ENCODE results near the gene SMC6. TPM values are rescaled to one million over a fixed set of nuclear protein-coding genes. Genes with fewer than 3 reads are reported as not detected.
A peak's percentile ranks its signal among the peaks of the same experiment; 100 is the strongest.

SMC6 gene
- total RNA-seq, 6 experiments from 2014 or later: 8.1 to 14.4 (median 10.2) TPM

DNA sequence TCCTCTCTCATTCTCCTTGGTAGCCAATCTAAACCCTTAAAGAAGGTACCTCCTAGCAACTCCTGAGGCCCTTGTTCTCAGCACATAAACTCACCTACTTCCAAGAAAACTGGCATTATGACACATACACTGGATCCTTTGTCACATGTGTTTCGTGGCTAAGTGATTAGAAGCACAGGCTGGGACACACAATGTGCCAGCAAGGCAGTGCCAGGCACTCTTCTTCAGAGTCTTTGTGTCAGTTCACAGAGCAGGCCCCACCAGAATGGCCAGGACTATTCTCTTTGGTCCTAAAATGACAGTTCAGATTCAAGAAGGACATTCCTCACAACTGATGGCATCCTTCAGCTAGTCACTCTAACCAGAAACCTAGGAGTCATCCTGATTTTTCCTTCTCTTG is 40.3 kb downstream of the SMC6 start:
- DNase-seq: no peak
- TF ChIP-seq POLR2A (IDR thresholded peaks at IDR 0.05): no peak
- TF ChIP-seq CTCF (IDR thresholded peaks at IDR 0.05): no peak
- ATAC-seq: no peak
- no peaks in the 10 kb centered on the region for H3K27me3 ChIP-seq
- no peak overlapping the region for H3K4me3 ChIP-seq
- intact Hi-C loops (cut with DNase I): no loop called here
- peaks cover 0 to 58% (median 10%) of the 10 kb centered on the region in 4 donors for H3K36me3 ChIP-seq
- 100% methylated on average over 1 of the region's 1 CpG for WGBS (ENCODE audit: insufficient coverage, low coverage, low lambda C conversion rate, missing lambda C conversion rate)
- H3K9me3 ChIP-seq: no peaks in the 10 kb centered on the region
- H3K27ac ChIP-seq: no peak overlapping the region
- H3K4me1 ChIP-seq: no peaks in the 10 kb centered on the region

DNA sequence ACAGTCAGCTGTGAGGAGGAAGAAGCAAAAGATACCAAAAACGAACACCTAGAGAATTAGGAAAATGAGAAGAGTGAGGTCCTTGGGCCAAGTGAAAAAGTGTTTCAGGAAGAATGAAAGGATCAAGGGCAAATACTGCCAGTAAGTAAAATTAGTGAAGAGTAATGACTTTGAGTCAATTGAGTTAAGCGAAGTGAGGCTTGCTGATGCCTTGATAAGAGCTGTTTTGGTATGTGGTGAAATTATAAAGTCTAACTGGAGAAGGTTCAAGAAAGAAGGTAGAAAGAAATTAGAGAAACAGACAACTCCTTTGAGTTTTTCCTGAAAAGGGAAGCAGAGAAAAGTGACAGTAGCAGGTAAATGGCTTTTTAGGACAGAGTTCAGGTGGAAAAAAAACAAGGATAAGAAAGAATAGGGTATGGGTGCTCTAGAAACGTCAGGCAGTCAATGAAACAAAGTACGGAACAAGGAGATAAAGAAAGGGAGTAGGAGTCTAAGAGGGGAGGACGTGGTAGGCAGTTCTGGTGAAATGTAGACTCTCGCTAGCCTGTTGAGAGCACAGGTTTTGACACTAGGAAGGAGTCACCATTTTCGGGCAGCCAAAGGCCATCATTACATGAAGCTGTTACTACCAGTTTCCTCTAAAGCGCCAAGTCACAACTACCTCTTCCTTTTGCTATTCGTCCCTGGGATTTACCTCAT is 42.9 kb downstream of the SMC6 start:
- TF ChIP-seq CTCF (IDR thresholded peaks at IDR 0.05): no peak
- no peak for TF ChIP-seq POLR2A (IDR thresholded peaks at IDR 0.05)
- Histone ChIP-seq H3K4me1 (no peaks in the 10 kb centered on the region), H3K9me3 (no peaks in the 10 kb centered on the region), H3K36me3 (peaks cover 0 to 45% (median 9%) of the 10 kb centered on the region in 4 donors), H3K27me3 (no peaks in the 10 kb centered on the region), H3K4me3 (no peak overlapping the region), H3K27ac (no peak overlapping the region)
- DNase-seq (no peak), ATAC-seq (no peak)
- 88% methylated on average over 8 of the region's 9 CpGs for WGBS (ENCODE audit: insufficient coverage, low coverage, low lambda C conversion rate, missing lambda C conversion rate)
- intact Hi-C loops (cut with DNase I): no loop called here

GRCh38 chr2:17709897-17710296 is 43.7 kb downstream of the SMC6 start:
- intact Hi-C loops (cut with DNase I): no loop called here
- DNase-seq (no peak), ATAC-seq (peak; percentile 25 to 84 (median 63))
- Histone ChIP-seq H3K4me1 (no peaks in the 10 kb centered on the region), H3K9me3 (no peaks in the 10 kb centered on the region), H3K4me3 (no peak overlapping the region), H3K27me3 (no peaks in the 10 kb centered on the region), H3K36me3 (peaks cover 0 to 42% (median 9%) of the 10 kb centered on the region in 4 donors), H3K27ac (no peak overlapping the region)
- 67% methylated on average over 2 of the region's 2 CpGs for WGBS (ENCODE audit: insufficient coverage, low coverage, low lambda C conversion rate, missing lambda C conversion rate)
- TF ChIP-seq POLR2A (IDR thresholded peaks at IDR 0.05) (no peak), CTCF (IDR thresholded peaks at IDR 0.05) (no peak)

- no peak for DNase-seq
- Histone ChIP-seq H3K9me3 (no peaks in the 10 kb centered on the region), H3K4me3 (no peak overlapping the region), H3K27me3 (no peaks in the 10 kb centered on the region), H3K27ac (no peak overlapping the region), H3K4me1 (no peaks in the 10 kb centered on the region), H3K36me3 (peaks cover 0 to 31% (median 9%) of the 10 kb centered on the region in 4 donors)
- TF ChIP-seq CTCF (IDR thresholded peaks at IDR 0.05) (no peak), POLR2A (IDR thresholded peaks at IDR 0.05) (no peak)
- intact Hi-C loops (cut with DNase I): no loop called here
- 86% methylated on average over 1 of the region's 1 CpG for WGBS (ENCODE audit: insufficient coverage, low coverage, low lambda C conversion rate, missing lambda C conversion rate)
- no peak for ATAC-seq
Observed at GRCh38 chr2:17708501-17708900, 45.1 kb downstream of the SMC6 start.
